ENCODE results near the gene SCN4B.

DNA sequence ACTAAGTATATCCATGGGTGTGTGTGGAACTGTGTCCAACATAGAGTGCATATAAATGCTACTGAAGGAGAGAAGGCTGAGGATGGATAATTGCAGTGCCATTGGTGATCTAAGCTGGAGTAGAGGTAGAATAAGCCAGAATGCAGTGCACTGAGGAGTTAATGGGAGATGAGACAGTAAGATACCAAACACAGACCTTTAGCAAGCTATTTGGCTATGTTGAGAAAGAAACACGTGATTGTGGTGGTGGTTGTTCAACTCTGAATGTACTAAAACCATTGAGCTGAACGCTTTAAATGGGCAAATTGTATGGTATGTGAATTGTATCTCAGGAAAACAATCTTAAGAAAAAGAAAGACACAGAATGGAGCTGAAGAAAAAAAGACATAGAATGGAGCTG, 49.3 kb upstream of the SCN4B start:
- no peak for TF ChIP-seq POLR2A (IDR thresholded peaks at IDR 0.05; ENCODE audit: low read depth)
- TF ChIP-seq, protein P1, sequence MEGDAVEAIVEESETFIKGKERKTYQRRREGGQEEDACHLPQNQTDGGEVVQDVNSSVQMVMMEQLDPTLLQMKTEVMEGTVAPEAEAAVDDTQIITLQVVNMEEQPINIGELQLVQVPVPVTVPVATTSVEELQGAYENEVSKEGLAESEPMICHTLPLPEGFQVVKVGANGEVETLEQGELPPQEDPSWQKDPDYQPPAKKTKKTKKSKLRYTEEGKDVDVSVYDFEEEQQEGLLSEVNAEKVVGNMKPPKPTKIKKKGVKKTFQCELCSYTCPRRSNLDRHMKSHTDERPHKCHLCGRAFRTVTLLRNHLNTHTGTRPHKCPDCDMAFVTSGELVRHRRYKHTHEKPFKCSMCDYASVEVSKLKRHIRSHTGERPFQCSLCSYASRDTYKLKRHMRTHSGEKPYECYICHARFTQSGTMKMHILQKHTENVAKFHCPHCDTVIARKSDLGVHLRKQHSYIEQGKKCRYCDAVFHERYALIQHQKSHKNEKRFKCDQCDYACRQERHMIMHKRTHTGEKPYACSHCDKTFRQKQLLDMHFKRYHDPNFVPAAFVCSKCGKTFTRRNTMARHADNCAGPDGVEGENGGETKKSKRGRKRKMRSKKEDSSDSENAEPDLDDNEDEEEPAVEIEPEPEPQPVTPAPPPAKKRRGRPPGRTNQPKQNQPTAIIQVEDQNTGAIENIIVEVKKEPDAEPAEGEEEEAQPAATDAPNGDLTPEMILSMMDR (IDR thresholded peaks at IDR 0.05), result no peak

Data from esophagus muscularis mucosa (tissue), 3 donors.